ENCODE data around the gene CYP2J2.
"Not testable (repeated sequence)": the region's sequence is repeated elsewhere in the genome, so short reads cannot be mapped to it uniquely, and the experiment has no call there.

The CYP2J2 gene

DNA sequence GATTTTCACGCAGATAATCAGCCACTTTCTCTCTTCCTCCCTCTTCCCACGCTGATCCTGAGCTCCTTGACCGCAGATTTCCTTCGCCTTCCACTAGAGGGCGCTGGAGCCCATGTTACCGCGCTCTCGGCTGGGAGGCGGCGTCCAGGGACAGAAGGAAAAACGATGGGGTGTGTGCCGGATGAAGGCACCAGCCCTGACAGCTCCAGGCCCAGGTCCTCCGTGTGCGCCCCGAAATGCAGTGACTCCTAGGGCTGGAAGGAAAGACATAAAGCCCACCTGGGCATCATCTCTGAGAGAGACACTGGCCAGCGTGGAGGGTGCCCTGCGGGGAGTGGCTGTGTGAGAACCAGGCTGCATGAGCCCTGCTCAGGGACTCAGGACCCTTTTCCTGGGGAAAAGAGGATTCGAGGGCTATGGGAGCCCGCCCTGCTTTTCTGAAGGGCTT is 44.9 kb upstream of the CYP2J2 start:
- Histone ChIP-seq H2BK15ac (ENCODE audit: low read length) (no peak overlapping the region), H3K4me1 (ENCODE audit: control insufficient read depth in 2 of 2, insufficient read depth in 1 of 2, low read depth in 1 of 2, low read length in 2 of 2) (no peaks in the 10 kb centered on the region), H3K36me3 (replicated peaks in 1 of 2; ENCODE audit: control insufficient read depth in 2 of 2, insufficient read depth in 2 of 2, low read length in 2 of 2) (no peaks in the 10 kb centered on the region), H2BK12ac (ENCODE audit: low read length) (no peak overlapping the region), H2AFZ (ENCODE audit: low read length) (peak overlapping the region; percentile 70), H3K79me1 (ENCODE audit: low read depth, low read length) (no peaks in the 10 kb centered on the region), H4K91ac (ENCODE audit: low read depth, low read length, poor library complexity) (no peak overlapping the region), H3K23ac (ENCODE audit: low read depth, low read length, poor library complexity) (no peak overlapping the region), H3K4me3 (ENCODE audit: low read length in 2 of 2) (no peak overlapping the region), H3K4ac (ENCODE audit: low read length) (no peak overlapping the region), H4K8ac (ENCODE audit: low read depth, low read length) (no peak overlapping the region), H3K14ac (ENCODE audit: low read length) (no peak overlapping the region), H3K27ac (replicated peaks; ENCODE audit: low read length) (no peak overlapping the region), H3K4me2 (ENCODE audit: insufficient read depth, low read length, poor library complexity, severe bottlenecking) (peak overlapping the region; percentile 31), H2BK5ac (ENCODE audit: low read length) (no peak overlapping the region), H3K18ac (ENCODE audit: low read length) (peak overlapping the region; percentile 49), H2AK5ac (ENCODE audit: low read depth, low read length) (no peak overlapping the region), H3K9ac (ENCODE audit: low read depth, low read length, poor library complexity) (no peak overlapping the region), H2BK120ac (ENCODE audit: low read depth, low read length) (no peak overlapping the region), H3K9me3 (replicated peaks in 1 of 2; ENCODE audit: control insufficient read depth in 2 of 2, insufficient read depth in 1 of 2, low read depth in 1 of 2, low read length in 2 of 2) (no peaks in the 10 kb centered on the region), H3K27me3 (ENCODE audit: control insufficient read depth in 3 of 3, insufficient read depth in 3 of 3, low read depth in 1 of 3, low read length in 3 of 3) (peaks cover 0 to 28% (median 5%) of the 10 kb centered on the region in 3 experiments)
- peak; percentile 70 for DNase-seq (ENCODE audit: low spot score)
- no CpG with 5 or more reads among the region's 19 CpGs for WGBS, 2 donors (ENCODE audit: extremely low coverage in 2 of 2, insufficient read length in 2 of 2, insufficient replicate concordance in 1 of 2)

DNA sequence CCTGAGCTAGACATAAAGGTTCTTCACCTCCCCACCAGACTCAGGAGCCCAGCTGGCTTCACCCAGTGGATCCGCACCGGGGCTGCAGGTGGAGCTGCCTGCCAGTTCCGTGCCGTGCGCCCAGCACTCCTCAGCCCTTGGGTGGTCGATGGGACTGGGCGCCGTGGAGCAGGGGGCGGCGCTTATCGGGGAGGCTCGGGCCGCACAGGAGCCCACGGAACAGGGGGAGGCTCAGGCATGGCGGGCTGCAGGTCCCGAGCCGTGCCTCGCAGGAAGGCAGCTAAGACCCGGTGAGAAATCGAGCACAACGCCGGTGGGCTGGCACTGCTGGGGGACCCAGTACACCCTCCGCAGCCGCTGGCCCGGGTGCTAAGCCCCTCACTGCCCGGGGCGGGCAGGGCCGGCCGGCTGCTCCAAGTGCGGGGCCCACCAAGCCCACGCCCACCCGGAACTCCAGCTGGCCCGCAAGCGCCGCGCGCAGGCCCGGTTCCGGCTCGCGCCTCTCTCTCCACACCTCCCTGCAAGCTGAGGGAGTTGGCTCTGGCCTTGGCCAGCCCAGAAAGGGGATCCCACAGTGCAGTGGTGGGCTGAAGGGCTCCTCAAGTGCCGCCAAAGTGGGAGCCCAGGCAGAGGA is 43.1 kb upstream of the CYP2J2 start:
- not testable (repeated sequence) for H3K9ac ChIP-seq (ENCODE audit: low read depth, low read length, poor library complexity); H2BK12ac ChIP-seq (ENCODE audit: low read length); H3K4me2 ChIP-seq (ENCODE audit: insufficient read depth, low read length, poor library complexity, severe bottlenecking); H2AK5ac ChIP-seq (ENCODE audit: low read depth, low read length); H3K36me3 ChIP-seq (replicated peaks in 1 of 2; ENCODE audit: control insufficient read depth in 2 of 2, insufficient read depth in 2 of 2, low read length in 2 of 2); DNase-seq (ENCODE audit: low spot score); H3K18ac ChIP-seq (ENCODE audit: low read length); H2BK15ac ChIP-seq (ENCODE audit: low read length); H3K27ac ChIP-seq (replicated peaks; ENCODE audit: low read length); H3K4me3 ChIP-seq (ENCODE audit: low read length in 2 of 2); H4K91ac ChIP-seq (ENCODE audit: low read depth, low read length, poor library complexity); H3K4me1 ChIP-seq (ENCODE audit: control insufficient read depth in 2 of 2, insufficient read depth in 1 of 2, low read depth in 1 of 2, low read length in 2 of 2); H4K8ac ChIP-seq (ENCODE audit: low read depth, low read length); H3K79me1 ChIP-seq (ENCODE audit: low read depth, low read length); H2AFZ ChIP-seq (ENCODE audit: low read length); H3K14ac ChIP-seq (ENCODE audit: low read length); H3K4ac ChIP-seq (ENCODE audit: low read length); H3K23ac ChIP-seq (ENCODE audit: low read depth, low read length, poor library complexity); H2BK120ac ChIP-seq (ENCODE audit: low read depth, low read length); H2BK5ac ChIP-seq (ENCODE audit: low read length); H3K9me3 ChIP-seq (replicated peaks in 1 of 2; ENCODE audit: control insufficient read depth in 2 of 2, insufficient read depth in 1 of 2, low read depth in 1 of 2, low read length in 2 of 2)
- WGBS, 2 donors (ENCODE audit: extremely low coverage in 2 of 2, insufficient read length in 2 of 2, insufficient replicate concordance in 1 of 2) = no CpG with 5 or more reads among the region's 42 CpGs
- peaks cover 0 to 19% (median 5%) of the 10 kb centered on the region in 3 experiments for H3K27me3 ChIP-seq (ENCODE audit: control insufficient read depth in 3 of 3, insufficient read depth in 3 of 3, low read depth in 1 of 3, low read length in 3 of 3)

DNA sequence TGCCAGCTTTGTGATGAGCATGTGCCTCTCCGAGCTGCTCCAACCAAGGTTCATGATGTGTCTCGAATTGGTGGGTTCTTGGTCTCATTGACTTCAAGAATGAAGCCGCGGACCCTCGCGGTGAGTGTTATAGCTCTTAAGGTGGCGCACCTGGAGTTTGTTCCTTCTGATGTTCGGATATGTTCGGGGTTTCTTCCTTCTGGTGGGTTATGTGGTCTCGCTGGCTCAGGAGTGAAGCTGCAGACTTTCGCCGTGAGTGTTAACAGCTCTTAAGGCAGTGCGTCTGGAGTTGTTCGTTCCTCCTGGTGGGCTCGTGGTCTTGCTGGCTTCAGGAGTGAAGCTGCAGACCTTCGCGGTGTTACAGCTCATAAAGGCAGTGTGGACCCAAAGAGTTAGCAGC is 42.2 kb upstream of the CYP2J2 start:
- H3K27ac ChIP-seq (replicated peaks; ENCODE audit: low read length); H3K79me1 ChIP-seq (ENCODE audit: low read depth, low read length); H4K91ac ChIP-seq (ENCODE audit: low read depth, low read length, poor library complexity); H3K4ac ChIP-seq (ENCODE audit: low read length); H3K9ac ChIP-seq (ENCODE audit: low read depth, low read length, poor library complexity); H3K18ac ChIP-seq (ENCODE audit: low read length); H3K14ac ChIP-seq (ENCODE audit: low read length); H3K4me3 ChIP-seq (ENCODE audit: low read length in 2 of 2); H2BK15ac ChIP-seq (ENCODE audit: low read length); H2AFZ ChIP-seq (ENCODE audit: low read length); H3K23ac ChIP-seq (ENCODE audit: low read depth, low read length, poor library complexity); H2BK12ac ChIP-seq (ENCODE audit: low read length); H3K36me3 ChIP-seq (replicated peaks in 1 of 2; ENCODE audit: control insufficient read depth in 2 of 2, insufficient read depth in 2 of 2, low read length in 2 of 2); H3K9me3 ChIP-seq (replicated peaks in 1 of 2; ENCODE audit: control insufficient read depth in 2 of 2, insufficient read depth in 1 of 2, low read depth in 1 of 2, low read length in 2 of 2); H3K4me1 ChIP-seq (ENCODE audit: control insufficient read depth in 2 of 2, insufficient read depth in 1 of 2, low read depth in 1 of 2, low read length in 2 of 2); H4K8ac ChIP-seq (ENCODE audit: low read depth, low read length); H2BK5ac ChIP-seq (ENCODE audit: low read length); H2BK120ac ChIP-seq (ENCODE audit: low read depth, low read length); DNase-seq (ENCODE audit: low spot score); H3K4me2 ChIP-seq (ENCODE audit: insufficient read depth, low read length, poor library complexity, severe bottlenecking); H2AK5ac ChIP-seq (ENCODE audit: low read depth, low read length): not testable (repeated sequence)
- WGBS, 2 donors (ENCODE audit: extremely low coverage in 2 of 2, insufficient read length in 2 of 2, insufficient replicate concordance in 1 of 2) = no CpG with 5 or more reads among the region's 17 CpGs
- peaks cover 0 to 16% (median 5%) of the 10 kb centered on the region in 3 experiments for H3K27me3 ChIP-seq (ENCODE audit: control insufficient read depth in 3 of 3, insufficient read depth in 3 of 3, low read depth in 1 of 3, low read length in 3 of 3)

DNA sequence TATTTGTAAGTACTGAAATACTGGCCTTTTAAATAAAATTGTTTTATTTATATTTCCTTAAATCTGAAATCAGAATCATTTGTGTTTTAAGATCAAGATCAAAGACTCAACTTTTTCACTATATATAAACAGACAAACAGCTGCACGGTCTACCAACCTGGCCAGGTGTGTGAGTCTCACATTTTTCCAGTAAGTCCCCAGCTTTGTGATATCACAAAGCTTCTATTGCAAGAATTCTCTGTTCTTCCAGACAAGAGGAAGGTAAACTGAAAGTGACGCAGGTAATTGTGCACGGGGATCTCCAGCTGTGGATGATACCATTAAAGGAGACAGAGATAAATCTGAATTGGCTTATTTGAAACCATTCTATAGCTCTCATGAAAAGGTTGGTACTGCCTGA is 41.2 kb upstream of the CYP2J2 start:
- H3K9me3 ChIP-seq (replicated peaks in 1 of 2; ENCODE audit: control insufficient read depth in 2 of 2, insufficient read depth in 1 of 2, low read depth in 1 of 2, low read length in 2 of 2) = no peaks in the 10 kb centered on the region
- H2BK120ac ChIP-seq (ENCODE audit: low read depth, low read length) = no peak overlapping the region
- WGBS, 2 donors (ENCODE audit: extremely low coverage in 2 of 2, insufficient read length in 2 of 2, insufficient replicate concordance in 1 of 2) = no CpG with 5 or more reads among the region's 3 CpGs
- no peak for DNase-seq (ENCODE audit: low spot score)
- H4K8ac ChIP-seq (ENCODE audit: low read depth, low read length) = no peak overlapping the region
- no peaks in the 10 kb centered on the region for H3K36me3 ChIP-seq (replicated peaks in 1 of 2; ENCODE audit: control insufficient read depth in 2 of 2, insufficient read depth in 2 of 2, low read length in 2 of 2)
- H3K27me3 ChIP-seq (ENCODE audit: control insufficient read depth in 3 of 3, insufficient read depth in 3 of 3, low read depth in 1 of 3, low read length in 3 of 3) = peaks cover 0 to 11% (median 4%) of the 10 kb centered on the region in 3 experiments
- no peaks in the 10 kb centered on the region for H3K4me1 ChIP-seq (ENCODE audit: control insufficient read depth in 2 of 2, insufficient read depth in 1 of 2, low read depth in 1 of 2, low read length in 2 of 2)
- H3K18ac ChIP-seq (ENCODE audit: low read length) = no peak overlapping the region
- no peak overlapping the region for H2AK5ac ChIP-seq (ENCODE audit: low read depth, low read length)
- no peak overlapping the region for H2BK12ac ChIP-seq (ENCODE audit: low read length)
- H3K9ac ChIP-seq (ENCODE audit: low read depth, low read length, poor library complexity) = no peak overlapping the region
- no peak overlapping the region for H3K4ac ChIP-seq (ENCODE audit: low read length)
- H3K4me2 ChIP-seq (ENCODE audit: insufficient read depth, low read length, poor library complexity, severe bottlenecking) = no peak overlapping the region
- no peak overlapping the region for H3K4me3 ChIP-seq (ENCODE audit: low read length in 2 of 2)
- no peak overlapping the region for H3K27ac ChIP-seq (replicated peaks; ENCODE audit: low read length)
- no peak overlapping the region for H4K91ac ChIP-seq (ENCODE audit: low read depth, low read length, poor library complexity)
- no peak overlapping the region for H2AFZ ChIP-seq (ENCODE audit: low read length)
- H2BK15ac ChIP-seq (ENCODE audit: low read length) = no peak overlapping the region
- H3K14ac ChIP-seq (ENCODE audit: low read length) = no peak overlapping the region
- no peak overlapping the region for H2BK5ac ChIP-seq (ENCODE audit: low read length)
- H3K23ac ChIP-seq (ENCODE audit: low read depth, low read length, poor library complexity) = no peak overlapping the region
- no peaks in the 10 kb centered on the region for H3K79me1 ChIP-seq (ENCODE audit: low read depth, low read length)

Measured in neuronal stem cell (in vitro differentiated cells).